Measurements from ENCODE around the gene HMOX1. TPM values are rescaled to one million over a fixed set of nuclear protein-coding genes. Genes with fewer than 3 reads are reported as not detected.

HMOX1 gene
- total and polyA plus RNA-seq, 8 donors, result 2.2 to 106 (median 11.4) TPM; not detected in 1

DNA sequence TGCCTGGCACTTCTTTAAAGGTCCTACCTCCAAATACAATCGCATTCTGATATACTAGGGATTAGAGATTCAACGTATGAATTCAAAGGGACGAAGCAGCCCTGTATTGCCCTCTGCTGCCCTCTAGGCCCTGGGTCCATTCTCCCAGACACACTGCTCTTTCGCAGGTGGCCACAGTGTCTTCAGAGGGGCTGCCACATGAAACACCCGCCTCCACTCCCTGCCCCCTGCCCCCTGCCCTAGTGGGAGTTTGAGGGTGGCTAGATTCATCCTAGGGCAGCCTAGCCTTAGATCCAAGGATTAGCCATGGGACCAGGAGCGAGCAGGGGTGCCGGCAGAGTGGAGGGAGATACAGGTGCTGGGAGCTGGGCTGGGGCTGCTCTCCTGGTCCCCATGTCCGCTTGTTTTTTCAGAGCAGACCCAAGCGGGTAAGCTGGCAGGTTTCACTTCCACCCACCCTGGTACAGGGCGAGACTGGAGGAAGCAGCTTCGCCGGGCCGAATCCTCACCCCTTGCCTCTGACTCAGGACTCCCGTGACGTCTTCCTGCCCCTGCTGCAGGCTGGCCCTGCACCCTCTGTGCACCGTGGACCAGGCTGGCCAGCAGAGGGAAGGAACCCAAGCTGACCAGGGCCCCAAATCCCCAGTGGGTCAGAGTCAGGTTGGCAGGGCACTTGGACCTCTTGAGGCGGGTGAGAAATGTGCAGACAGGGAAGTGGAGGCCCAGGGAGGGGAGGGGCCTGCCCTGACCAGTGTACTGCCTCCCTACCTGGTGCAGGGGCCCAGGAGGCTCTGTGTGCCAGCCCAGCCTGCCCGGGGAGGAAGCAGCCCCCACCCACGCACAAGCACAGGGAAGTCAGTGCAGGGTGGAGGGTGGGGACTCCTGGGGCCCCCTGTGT is 28.4 kb upstream of the HMOX1 start:
- H3K27me3 ChIP-seq, result no peaks in the 10 kb centered on the region
- H3K27ac ChIP-seq, result peak overlapping the region; percentile 1 to 87 (median 79)
- WGBS, 5 donors, result 48 to 59% (median 50%) methylated on average over 16 to 19 of the region's 19 CpGs
- intact Hi-C loops (cut with DNase I; ENCODE audit: low total_unique reads), result loop anchor here (5.0 kb wide), 1 partner anchor 230 kb away; no protein-coding TSS in a partner anchor
- no peaks in the 10 kb centered on the region for H3K9me3 ChIP-seq
- peak; percentile 57 to 60 for DNase-seq
- H3K36me3 ChIP-seq, result peaks cover 0 to 13% (median 13%) of the 10 kb centered on the region in 4 donors
- H3K4me3 ChIP-seq, result no peak overlapping the region
- peaks cover 20 to 62% (median 28%) of the 10 kb centered on the region in 4 donors for H3K4me1 ChIP-seq
- TF ChIP-seq POLR2A (IDR thresholded peaks at IDR 0.05) (no peak), POLR2AphosphoS5 (IDR thresholded peaks at IDR 0.05) (peak in 2 of 3 donors; percentile 5 to 22)
- TF ChIP-seq, protein P1, sequence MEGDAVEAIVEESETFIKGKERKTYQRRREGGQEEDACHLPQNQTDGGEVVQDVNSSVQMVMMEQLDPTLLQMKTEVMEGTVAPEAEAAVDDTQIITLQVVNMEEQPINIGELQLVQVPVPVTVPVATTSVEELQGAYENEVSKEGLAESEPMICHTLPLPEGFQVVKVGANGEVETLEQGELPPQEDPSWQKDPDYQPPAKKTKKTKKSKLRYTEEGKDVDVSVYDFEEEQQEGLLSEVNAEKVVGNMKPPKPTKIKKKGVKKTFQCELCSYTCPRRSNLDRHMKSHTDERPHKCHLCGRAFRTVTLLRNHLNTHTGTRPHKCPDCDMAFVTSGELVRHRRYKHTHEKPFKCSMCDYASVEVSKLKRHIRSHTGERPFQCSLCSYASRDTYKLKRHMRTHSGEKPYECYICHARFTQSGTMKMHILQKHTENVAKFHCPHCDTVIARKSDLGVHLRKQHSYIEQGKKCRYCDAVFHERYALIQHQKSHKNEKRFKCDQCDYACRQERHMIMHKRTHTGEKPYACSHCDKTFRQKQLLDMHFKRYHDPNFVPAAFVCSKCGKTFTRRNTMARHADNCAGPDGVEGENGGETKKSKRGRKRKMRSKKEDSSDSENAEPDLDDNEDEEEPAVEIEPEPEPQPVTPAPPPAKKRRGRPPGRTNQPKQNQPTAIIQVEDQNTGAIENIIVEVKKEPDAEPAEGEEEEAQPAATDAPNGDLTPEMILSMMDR (IDR thresholded peaks at IDR 0.05), result peak in 1 of 7 experiments; percentile 17

DNA sequence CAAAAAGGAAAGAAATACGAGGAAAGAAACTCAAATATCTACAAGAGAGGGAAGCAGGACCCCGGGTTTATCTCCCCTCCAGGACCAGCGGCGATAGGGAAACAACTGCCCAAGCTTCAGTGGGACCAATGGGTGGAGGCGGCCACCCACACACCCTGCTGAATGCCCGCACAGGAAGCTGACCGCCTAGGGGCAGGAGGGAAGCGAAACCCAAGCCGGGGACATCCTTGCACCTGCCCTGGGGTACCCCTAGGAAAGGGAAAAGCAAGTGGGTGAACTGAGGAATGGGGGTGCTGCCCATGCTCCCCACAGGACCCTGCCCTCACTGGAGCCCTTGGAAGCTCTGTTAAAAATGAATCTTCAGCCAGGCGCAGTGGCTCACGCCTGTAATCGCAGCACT is 27.6 kb upstream of the HMOX1 start:
- peak overlapping the region in 3 of 5 donors; percentile 79 to 87 (median 84) for H3K27ac ChIP-seq
- peaks cover 0 to 4% (median 4%) of the 10 kb centered on the region in 4 donors for H3K36me3 ChIP-seq
- H3K9me3 ChIP-seq, result no peaks in the 10 kb centered on the region
- TF ChIP-seq POLR2AphosphoS5 (IDR thresholded peaks at IDR 0.05) (no peak), POLR2A (IDR thresholded peaks at IDR 0.05) (no peak), EP300 (IDR thresholded peaks at IDR 0.05) (no peak)
- TF ChIP-seq, protein P1 (IDR thresholded peaks at IDR 0.05), result no peak
- no peaks in the 10 kb centered on the region for H3K27me3 ChIP-seq
- H3K4me3 ChIP-seq, result no peak overlapping the region
- DNase-seq, result no peak
- H3K4me1 ChIP-seq, result peaks cover 20 to 62% (median 28%) of the 10 kb centered on the region in 4 donors
- intact Hi-C loops (cut with DNase I; ENCODE audit: low total_unique reads), result loop anchor here (5.0 kb wide), 1 partner anchor 229 kb away; no protein-coding TSS in a partner anchor
- WGBS, 5 donors, result 61 to 78% (median 76%) methylated on average over 11 to 12 of the region's 12 CpGs

DNA sequence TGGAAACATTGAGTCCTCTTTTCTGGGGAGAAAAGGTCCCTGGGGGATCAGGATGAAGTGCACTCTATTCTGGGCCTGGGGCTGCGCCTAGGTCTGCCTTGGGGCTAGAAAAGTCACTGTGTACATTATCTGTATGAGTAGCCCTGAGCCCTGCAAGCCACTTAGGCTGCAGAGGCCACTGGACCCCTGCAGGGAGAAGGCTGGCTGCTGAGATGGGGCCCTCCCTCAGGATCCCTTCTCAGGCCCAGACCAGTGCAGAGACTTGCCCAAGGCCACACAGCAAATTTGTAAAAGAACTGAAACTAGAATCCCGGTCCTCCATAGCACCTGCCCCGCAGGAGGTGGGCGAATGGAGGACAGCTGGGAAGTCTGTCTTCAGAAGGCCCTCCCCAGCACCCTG is 26.8 kb upstream of the HMOX1 start:
- H3K9me3 ChIP-seq, result no peaks in the 10 kb centered on the region
- H3K36me3 ChIP-seq, result no peaks in the 10 kb centered on the region
- no peak overlapping the region for H3K4me3 ChIP-seq
- H3K27ac ChIP-seq, result peak overlapping the region in 1 of 5 donors; percentile 8
- TF ChIP-seq, protein P1 (IDR thresholded peaks at IDR 0.05), result no peak
- TF ChIP-seq EP300 (IDR thresholded peaks at IDR 0.05) (no peak), POLR2AphosphoS5 (IDR thresholded peaks at IDR 0.05) (no peak), POLR2A (IDR thresholded peaks at IDR 0.05) (no peak)
- intact Hi-C loops (cut with DNase I; ENCODE audit: low total_unique reads), result loop anchor here (5.0 kb wide), 1 partner anchor 228 kb away; no protein-coding TSS in a partner anchor
- DNase-seq, result no peak
- WGBS, 5 donors, result 75 to 89% (median 85%) methylated on average over 4 of the region's 4 CpGs
- H3K27me3 ChIP-seq, result no peaks in the 10 kb centered on the region
- peaks cover 20 to 62% (median 28%) of the 10 kb centered on the region in 4 donors for H3K4me1 ChIP-seq

DNA sequence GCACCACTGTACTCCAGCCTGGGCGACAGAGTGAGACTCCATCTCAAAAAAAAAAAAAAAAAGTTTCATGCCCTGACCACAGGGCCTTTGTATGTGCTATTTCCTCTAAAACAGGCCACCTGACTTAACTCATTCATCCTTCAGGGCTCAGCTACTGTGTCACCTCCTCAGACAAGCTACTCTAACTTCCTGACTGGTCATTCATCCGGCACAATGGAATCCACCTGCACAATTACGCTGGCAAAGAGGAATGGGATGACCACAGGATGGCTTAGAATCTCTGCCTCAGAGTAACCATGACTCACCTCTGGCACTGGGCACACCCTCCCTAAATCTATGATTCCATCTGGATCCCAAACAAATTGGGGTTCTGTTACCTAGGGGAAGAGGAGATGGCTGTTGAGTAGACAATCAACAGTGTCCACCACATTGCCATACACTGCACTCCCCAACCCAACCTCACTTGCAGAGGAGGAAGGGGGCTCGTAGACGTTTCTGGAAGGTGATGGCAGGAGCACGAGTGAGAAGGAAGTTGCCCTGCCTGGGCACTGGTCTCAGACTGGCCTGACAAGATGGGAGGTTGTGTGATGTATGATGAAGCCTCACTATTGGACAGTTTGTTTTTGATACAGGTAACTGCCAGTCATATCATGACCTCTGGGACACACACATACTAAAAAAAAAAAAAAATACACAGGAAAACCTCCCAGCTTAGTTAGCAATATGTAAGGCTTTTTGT is 22.8 kb upstream of the HMOX1 start:
- 63 to 73% (median 69%) methylated on average over 6 of the region's 6 CpGs for WGBS, 5 donors
- DNase-seq, result no peak
- H3K4me1 ChIP-seq, result peaks cover 0 to 23% (median 0%) of the 10 kb centered on the region in 4 donors
- no peak overlapping the region for H3K27ac ChIP-seq
- peaks cover 0 to 31% (median 0%) of the 10 kb centered on the region in 3 donors for H3K27me3 ChIP-seq
- no peak overlapping the region for H3K4me3 ChIP-seq
- intact Hi-C loops (cut with DNase I; ENCODE audit: low total_unique reads), result no loop called here
- no peak for TF ChIP-seq POLR2A (IDR thresholded peaks at IDR 0.05)
- no peak for TF ChIP-seq EP300 (IDR thresholded peaks at IDR 0.05)
- TF ChIP-seq, protein P1 (IDR thresholded peaks at IDR 0.05), result no peak
- TF ChIP-seq POLR2AphosphoS5 (IDR thresholded peaks at IDR 0.05), result no peak
- H3K36me3 ChIP-seq, result no peaks in the 10 kb centered on the region
- H3K9me3 ChIP-seq, result no peaks in the 10 kb centered on the region
